Chondrocyte (in vitro differentiated cells): ENCODE results near the gene SMIM7. TPM values are rescaled to one million over a fixed set of nuclear protein-coding genes. Genes with fewer than 3 reads are reported as not detected.

Experiments
- DNase-seq: peaks from one replicate; pipeline ENCODE4 v3.0.0; 2021; ENCODE audit warnings: mixed read lengths, low spot score
- H3K27ac Mint-ChIP-seq: one replicate; pipeline ENCODE4 v1.8.0; 2021; ENCODE audit warnings: mild to moderate bottlenecking, moderate library complexity, mixed read lengths; ENCODE audit not compliant: unreplicated experiment
- H3K27me3 Mint-ChIP-seq: 2 replicates; pipeline ENCODE4 v1.8.0; 2021; ENCODE audit warnings: low read depth, mixed read lengths
- H3K36me3 Mint-ChIP-seq: 2 replicates; pipeline ENCODE4 v1.8.0; 2021; ENCODE audit warnings: low read depth, mixed read lengths
- H3K4me1 Mint-ChIP-seq: 2 replicates; pipeline ENCODE4 v1.8.0; 2021; ENCODE audit warnings: low read depth, mild to moderate bottlenecking, mixed read lengths
- H3K4me3 Mint-ChIP-seq: one replicate; pipeline ENCODE4 v1.8.0; 2021; ENCODE audit warnings: mild to moderate bottlenecking, moderate library complexity, mixed read lengths; ENCODE audit not compliant: unreplicated experiment
- H3K9me3 Mint-ChIP-seq: 2 replicates; pipeline ENCODE4 v1.8.0; 2021; ENCODE audit warnings: low read depth, mixed read lengths
- CTCF ChIP-seq: fragments of 200-600 bp; sonication (generic); IDR thresholded peaks from 2 replicates; pipeline ENCODE4 v1.5.0; 2021; ENCODE audit warnings: antibody characterized with exemption, mild to moderate bottlenecking, moderate library complexity
- total RNA-seq: library from RNA; stranded (reverse); gene quantifications from 3 replicates; pipeline ENCODE4 v1.2.1, GENCODE V29; 2021

SMIM7 gene
- total RNA-seq, 1 donor from 2014 or later = 47.7 TPM

- Mint-ChIP-seq H3K27me3 (no peaks in the 10 kb centered on the region), H3K9me3 (no peaks in the 10 kb centered on the region), H3K4me1 (peaks cover 37% of the 10 kb centered on the region), H3K27ac (no peak overlapping the region), H3K36me3 (no peaks in the 10 kb centered on the region), H3K4me3 (no peak overlapping the region)
- no peak for DNase-seq
- TF ChIP-seq CTCF = no peak
Measured at GRCh38 chr19:16605115-16605514, 54.8 kb downstream of the SMIM7 start.

GRCh38 chr19:16604615-16605014 lies 55.3 kb downstream of the SMIM7 start:
- TF ChIP-seq CTCF = no peak
- H3K4me1 Mint-ChIP-seq = peaks cover 33% of the 10 kb centered on the region
- no peaks in the 10 kb centered on the region for H3K27me3 Mint-ChIP-seq
- H3K36me3 Mint-ChIP-seq = no peaks in the 10 kb centered on the region
- no peaks in the 10 kb centered on the region for H3K9me3 Mint-ChIP-seq
- H3K4me3 Mint-ChIP-seq = no peak overlapping the region
- H3K27ac Mint-ChIP-seq = no peak overlapping the region
- DNase-seq = no peak

GRCh38 chr19:16603090-16603489 lies 56.9 kb downstream of the SMIM7 start:
- no peaks in the 10 kb centered on the region for H3K27me3 Mint-ChIP-seq
- no peak for DNase-seq
- peaks cover 30% of the 10 kb centered on the region for H3K4me1 Mint-ChIP-seq
- no peak for TF ChIP-seq CTCF
- no peak overlapping the region for H3K4me3 Mint-ChIP-seq
- no peaks in the 10 kb centered on the region for H3K9me3 Mint-ChIP-seq
- no peaks in the 10 kb centered on the region for H3K36me3 Mint-ChIP-seq
- no peak overlapping the region for H3K27ac Mint-ChIP-seq

GRCh38 chr19:16601378-16602052 lies 58.4 kb downstream of the SMIM7 start:
- no peaks in the 10 kb centered on the region for H3K27me3 Mint-ChIP-seq
- H3K9me3 Mint-ChIP-seq = no peaks in the 10 kb centered on the region
- TF ChIP-seq CTCF = no peak
- DNase-seq = no peak
- no peak overlapping the region for H3K4me3 Mint-ChIP-seq
- H3K36me3 Mint-ChIP-seq = no peaks in the 10 kb centered on the region
- H3K4me1 Mint-ChIP-seq = peaks cover 26% of the 10 kb centered on the region
- H3K27ac Mint-ChIP-seq = peak overlapping the region; percentile 12

- peaks cover 23% of the 10 kb centered on the region for H3K4me1 Mint-ChIP-seq
- H3K27ac Mint-ChIP-seq = no peak overlapping the region
- H3K4me3 Mint-ChIP-seq = no peak overlapping the region
- no peaks in the 10 kb centered on the region for H3K36me3 Mint-ChIP-seq
- DNase-seq = no peak
- no peaks in the 10 kb centered on the region for H3K27me3 Mint-ChIP-seq
- TF ChIP-seq CTCF = no peak
- no peaks in the 10 kb centered on the region for H3K9me3 Mint-ChIP-seq
Measured at GRCh38 chr19:16600824-16601223, 59.1 kb downstream of the SMIM7 start.
